ENCODE results near the gene GPC6. TPM values are rescaled to one million over a fixed set of nuclear protein-coding genes. Genes with fewer than 3 reads are reported as not detected.
A peak's percentile ranks its signal among the peaks of the same experiment; 100 is the strongest.

The GPC6 gene
- polyA plus RNA-seq, 3 donors: 54.9 to 59.5 (median 55.3) TPM

- no peak for DNase-seq
Observed at GRCh38 chr13:93559718-93560117, 333.1 kb downstream of the GPC6 start.

GRCh38 chr13:93561576-93562225 is 335.1 kb downstream of the GPC6 start:
- DNase-seq: no peak

GRCh38 chr13:93562676-93563075 is 336.1 kb downstream of the GPC6 start:
- DNase-seq: no peak

GRCh38 chr13:93577105-93577504 is 350.5 kb downstream of the GPC6 start:
- DNase-seq: no peak

DNA sequence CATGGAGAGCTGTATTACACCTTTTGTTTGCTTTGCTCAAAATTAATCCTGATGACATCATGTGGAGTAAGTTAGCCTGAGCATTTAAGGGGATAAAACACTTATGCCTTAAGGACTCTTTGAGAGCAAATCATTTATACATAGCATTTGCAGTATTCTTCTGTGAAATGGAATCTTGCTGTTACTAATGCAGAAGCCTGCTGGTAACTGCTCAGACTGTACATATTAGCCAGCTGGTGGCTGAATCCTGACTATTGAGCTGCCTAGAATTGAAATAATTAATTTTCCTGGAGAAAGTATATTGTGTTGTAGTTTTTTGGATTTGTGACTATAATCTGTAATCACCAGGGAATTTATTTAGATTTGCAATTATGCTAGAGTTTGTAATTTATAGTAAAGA is 363.2 kb downstream of the GPC6 start:
- DNase-seq: no peak

- no peak for DNase-seq
Observed at GRCh38 chr13:93603043-93603442, 376.4 kb downstream of the GPC6 start.

GRCh38 chr13:93614776-93615175 is 388.2 kb downstream of the GPC6 start:
- DNase-seq: no peak

DNA sequence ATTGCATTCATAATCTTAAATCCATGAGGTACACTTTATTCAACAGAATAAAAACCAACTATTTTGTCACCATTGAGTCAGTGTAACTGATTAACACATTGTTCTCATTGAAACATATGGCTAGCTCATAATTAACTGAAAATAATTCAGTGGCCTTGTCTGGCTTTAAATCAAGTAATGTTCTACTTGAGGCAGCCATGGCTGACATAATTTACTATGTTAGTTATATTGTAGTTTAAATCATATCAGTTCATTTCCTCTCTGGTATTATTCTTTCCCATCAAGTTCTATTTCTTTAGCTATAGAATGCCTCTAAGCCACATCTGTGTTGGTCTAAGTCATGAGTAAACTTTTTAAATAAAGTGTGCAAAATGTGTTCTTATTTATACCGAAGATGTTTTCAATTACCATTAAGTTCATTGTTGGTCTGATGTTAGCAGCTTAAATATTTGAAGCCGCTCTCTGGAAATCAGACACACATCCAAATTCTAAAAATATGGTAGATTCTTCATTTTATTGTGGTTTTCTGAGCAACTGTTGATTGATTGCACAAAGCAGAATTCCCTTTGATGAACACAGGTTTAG is 393.7 kb downstream of the GPC6 start:
- DNase-seq: peak; percentile 11

DNA sequence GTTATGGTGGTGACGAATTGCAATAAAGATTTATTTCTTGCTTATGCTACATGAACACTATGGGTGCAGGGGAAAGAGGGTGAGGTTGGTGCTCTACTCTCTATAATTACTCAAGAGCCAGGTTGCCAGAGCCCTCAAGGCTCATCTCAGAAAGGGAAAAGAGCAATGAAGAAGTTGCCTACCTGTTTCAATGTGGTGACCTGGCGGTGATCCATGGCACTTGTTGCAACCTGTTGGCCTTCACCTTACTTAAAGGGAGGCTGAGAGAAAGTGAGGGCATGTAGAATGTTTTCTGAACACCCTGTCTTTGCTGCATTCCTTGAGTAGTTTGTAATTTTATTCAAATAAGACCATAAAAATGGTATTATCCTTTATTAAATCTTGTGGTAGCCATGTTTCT is 394.4 kb downstream of the GPC6 start:
- no peak for DNase-seq

- DNase-seq: no peak
Observed at GRCh38 chr13:93621966-93622365, 395.4 kb downstream of the GPC6 start.

GRCh38 chr13:93624311-93624777 is 397.7 kb downstream of the GPC6 start:
- DNase-seq: no peak

DNA sequence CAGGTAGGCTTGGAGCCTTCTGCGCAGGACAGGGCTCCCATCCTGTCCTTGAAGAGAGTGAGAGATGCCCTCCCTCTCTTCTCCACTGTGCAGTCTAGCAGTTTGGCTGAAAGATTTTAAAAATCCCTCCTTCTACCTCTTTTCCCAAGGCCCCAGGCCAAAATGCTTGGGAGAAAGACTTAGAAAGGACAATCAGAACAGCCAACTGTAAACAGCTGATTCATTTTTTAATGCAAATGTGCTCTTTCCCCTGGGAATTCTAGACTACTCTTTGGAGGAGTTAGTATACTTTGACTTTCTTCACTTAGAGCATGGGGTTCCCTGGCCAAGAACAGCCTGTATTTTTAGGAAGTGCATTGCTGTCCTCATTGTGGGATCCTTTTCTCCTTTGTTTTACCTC is 398.9 kb downstream of the GPC6 start:
- no peak for DNase-seq

DNA sequence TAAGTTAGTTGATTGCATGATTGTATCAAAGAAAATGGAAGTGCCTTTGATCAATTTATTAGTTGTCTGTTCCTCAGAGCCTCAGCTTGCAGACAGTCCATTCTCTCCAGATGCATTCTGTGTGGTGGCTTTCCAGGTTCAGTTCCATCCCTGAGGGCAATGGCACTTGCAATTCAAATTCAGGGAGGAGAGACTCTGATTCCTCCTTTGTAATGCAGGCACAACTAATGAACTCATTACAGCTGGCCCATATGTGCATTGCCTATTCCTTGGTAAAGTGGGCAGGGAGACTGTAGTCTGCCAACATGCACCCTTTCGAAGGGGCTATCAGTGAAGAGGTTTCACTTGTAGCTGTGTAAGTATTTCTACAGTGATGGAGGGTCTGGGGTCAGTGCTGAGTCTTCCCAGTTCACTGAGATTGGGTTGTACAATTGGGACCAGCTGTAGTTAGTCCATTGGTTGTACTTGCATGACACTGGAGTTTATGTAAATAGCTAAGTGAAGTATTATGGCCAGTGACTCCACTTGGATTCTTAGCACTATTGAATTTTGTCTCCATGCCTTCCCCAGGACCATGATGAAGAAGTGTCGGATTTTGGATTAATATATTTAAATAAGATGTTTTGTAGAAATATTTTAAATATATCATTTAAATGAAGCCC is 401.7 kb downstream of the GPC6 start:
- DNase-seq: no peak

- DNase-seq: no peak
Observed at GRCh38 chr13:93635616-93636032, 409.0 kb downstream of the GPC6 start.

DNA sequence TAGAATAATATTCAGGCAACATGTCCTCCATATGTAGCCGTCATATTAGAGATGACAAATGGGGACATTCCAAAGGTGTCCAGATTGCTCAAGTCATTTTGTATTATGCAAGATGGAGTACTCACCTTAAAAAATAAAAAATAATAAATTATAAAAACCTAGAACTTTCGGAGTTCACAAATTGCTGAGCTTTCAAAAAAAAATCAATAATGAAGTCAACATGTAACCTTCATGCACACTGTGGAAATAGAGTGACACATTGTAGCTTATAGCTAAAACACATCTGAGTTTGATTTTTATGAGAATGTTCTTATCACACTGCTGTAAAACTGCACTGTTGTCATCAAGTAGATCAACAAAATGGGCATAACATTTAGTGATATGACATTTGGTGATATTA is 411.2 kb downstream of the GPC6 start:
- DNase-seq: no peak

GRCh38 chr13:93640452-93640851 is 413.8 kb downstream of the GPC6 start:
- no peak for DNase-seq

- no peak for DNase-seq
Observed at GRCh38 chr13:93646245-93646644, 419.6 kb downstream of the GPC6 start.

- DNase-seq: no peak
Observed at GRCh38 chr13:93649496-93649895, 422.9 kb downstream of the GPC6 start.

DNA sequence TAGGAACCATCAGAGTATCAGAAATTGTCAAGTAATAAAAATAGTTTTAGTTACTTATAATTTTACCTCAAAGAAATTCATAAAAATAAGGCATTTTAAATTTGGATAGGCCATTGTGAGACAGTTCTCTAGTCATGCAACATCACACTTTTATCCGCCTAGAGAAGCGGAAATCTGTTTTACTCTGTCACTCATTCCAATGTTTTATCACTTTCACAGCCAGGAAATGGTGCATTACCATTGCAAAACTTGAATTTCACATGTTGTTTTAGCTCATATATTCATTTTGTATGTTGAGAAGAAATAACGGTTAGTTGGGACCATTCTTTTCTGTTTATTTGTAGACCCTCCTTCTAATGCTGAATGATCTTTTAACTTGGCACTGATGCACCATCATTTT is 427.2 kb downstream of the GPC6 start:
- no peak for DNase-seq

DNA sequence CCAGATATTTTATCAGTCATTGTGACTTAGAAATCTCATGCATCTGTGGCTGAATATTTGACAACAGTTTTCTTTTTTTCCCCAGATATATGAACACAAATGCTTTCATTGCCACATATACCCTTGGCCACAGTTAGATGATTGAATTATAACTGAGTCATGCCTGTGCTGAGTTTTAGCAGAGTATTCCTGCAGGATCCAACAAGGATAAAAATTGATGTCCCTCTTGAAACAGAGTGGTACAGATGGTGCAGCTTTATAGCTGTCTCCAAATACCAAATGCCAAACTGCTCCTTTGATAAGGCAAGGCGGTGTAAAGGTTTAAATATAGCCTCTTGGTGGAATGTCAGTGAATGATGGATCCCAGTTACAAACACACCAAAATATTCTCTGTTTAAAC is 428.5 kb downstream of the GPC6 start:
- no peak for DNase-seq

- no peak for DNase-seq
Observed at GRCh38 chr13:93660391-93661063, 433.9 kb downstream of the GPC6 start.

GRCh38 chr13:93670866-93671265 is 444.3 kb downstream of the GPC6 start:
- DNase-seq: no peak

- DNase-seq: no peak
Observed at GRCh38 chr13:93672996-93673395, 446.4 kb downstream of the GPC6 start.

Data from renal pelvis (tissue), 4 donors.